Measurements from ENCODE around the gene PRIM2. TPM values are rescaled to one million over a fixed set of nuclear protein-coding genes. Genes with fewer than 3 reads are reported as not detected.
"Not testable (repeated sequence)": the region's sequence is repeated elsewhere in the genome, so short reads cannot be mapped to it uniquely, and the experiment has no call there.

The PRIM2 gene, protein sequence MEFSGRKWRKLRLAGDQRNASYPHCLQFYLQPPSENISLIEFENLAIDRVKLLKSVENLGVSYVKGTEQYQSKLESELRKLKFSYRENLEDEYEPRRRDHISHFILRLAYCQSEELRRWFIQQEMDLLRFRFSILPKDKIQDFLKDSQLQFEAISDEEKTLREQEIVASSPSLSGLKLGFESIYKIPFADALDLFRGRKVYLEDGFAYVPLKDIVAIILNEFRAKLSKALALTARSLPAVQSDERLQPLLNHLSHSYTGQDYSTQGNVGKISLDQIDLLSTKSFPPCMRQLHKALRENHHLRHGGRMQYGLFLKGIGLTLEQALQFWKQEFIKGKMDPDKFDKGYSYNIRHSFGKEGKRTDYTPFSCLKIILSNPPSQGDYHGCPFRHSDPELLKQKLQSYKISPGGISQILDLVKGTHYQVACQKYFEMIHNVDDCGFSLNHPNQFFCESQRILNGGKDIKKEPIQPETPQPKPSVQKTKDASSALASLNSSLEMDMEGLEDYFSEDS
- polyA plus RNA-seq (2011; rRNA removed) (16.5 and 20.1 TPM in 2 replicates), polyA plus RNA-seq (2017; fragmentation: RNase III; extraction: RNeasy Plus Mini Kit Qiagen cat#74134 plus additional on column Dnase treatment) (15.0 to 16.2 TPM (median 15.2 TPM) in 3 replicates), polyA minus RNA-seq (2011; rRNA and poly(A)+ RNA removed) (15.0 and 16.0 TPM in 2 replicates)
- polyA plus RNA-seq (2012; cell fraction: cytosol; rRNA removed), result 5.7 and 6.8 TPM in 2 replicates
- polyA plus RNA-seq (2012; cell fraction: nucleus; rRNA removed), result 3.3 and 4.8 TPM in 2 replicates

DNA sequence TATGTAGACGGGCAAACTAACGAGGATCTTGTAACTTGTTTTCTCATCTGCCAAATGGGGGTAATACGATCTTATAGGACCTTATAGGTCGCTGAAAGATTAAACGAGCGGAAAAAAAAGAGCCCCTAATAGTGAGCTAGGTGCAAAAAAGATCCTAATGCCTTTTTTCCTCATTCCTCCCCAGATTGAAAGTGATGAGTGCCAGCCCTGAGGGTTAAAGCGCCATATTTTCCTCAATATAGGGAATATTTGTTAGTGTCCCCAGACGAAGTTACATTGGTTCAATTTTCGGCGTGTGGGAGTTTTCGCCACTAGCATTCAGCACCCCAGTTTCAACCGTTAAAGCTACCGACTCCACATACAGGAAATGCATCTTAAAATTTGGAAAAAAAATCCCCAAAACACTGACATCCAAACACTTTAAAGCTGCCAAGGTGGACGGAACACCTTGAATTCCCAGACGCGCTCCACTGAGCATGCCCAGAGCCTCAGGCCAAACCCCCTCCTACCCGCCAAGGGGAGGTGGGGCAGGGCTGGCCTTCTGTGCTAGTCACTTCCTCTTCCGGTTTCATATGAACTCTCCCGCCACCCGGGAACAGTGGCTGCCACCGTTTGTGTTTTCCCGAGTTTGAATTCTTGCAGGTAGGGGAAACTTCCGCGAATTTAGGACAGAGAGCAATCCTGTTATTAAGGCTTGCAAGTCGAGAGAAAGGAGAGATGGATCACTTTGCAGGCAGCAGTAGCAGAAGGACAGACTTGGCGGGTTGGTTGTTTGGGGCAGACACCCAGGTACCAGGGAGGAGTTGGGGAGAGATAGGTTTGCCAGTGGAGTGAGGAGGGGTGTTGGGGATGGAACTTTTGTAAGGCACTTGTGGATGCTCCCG, at the start of gene PRIM2:
TSS of gene PRIM2 (plus strand) at position 571 of the 884 bp plus-strand sequence. CDS start 816 bp downstream, outside the sequence.
- H3K4me1 ChIP-seq, result peaks cover 35% of the 10 kb centered on the region
- peak within 1 kb of the TSS; percentile 76 for H3K4me2 ChIP-seq
- H3K27ac ChIP-seq, result peak within 1 kb of the TSS; percentile 80 to 86
- FAIRE-seq (no peak), ATAC-seq (peak; percentile 94 to 96), DNase-seq (ENCODE audit: low read depth in 1 of 2, low spot score in 1 of 2) (peak; percentile 80 to 83)
- CTCF ChIA-PET, result interaction anchor here (0.6 to 3.6 kb wide), 35 partner anchors 8 to 435 kb away, joined by 3 to 44 read pairs (median 4); partner anchors contain the start of genes BEND6, RAB23 and ZNF451
- peak within 1 kb of the TSS; percentile 66 for H3K4me3 ChIP-seq
- TF ChIP-seq NPAS2 (CRISPR knock-in tag; IDR thresholded peaks at IDR 0.05; ENCODE audit: borderline replicate concordance) (no peak), HDAC2 (IDR thresholded peaks at IDR 0.05) (no peak), ZC3H11A (IDR thresholded peaks at IDR 0.05) (no peak), SREBF2 (IDR thresholded peaks at IDR 0.05) (no peak), ZNF302 (CRISPR knock-in tag; IDR thresholded peaks at IDR 0.05) (no peak), KDM5A (IDR thresholded peaks at IDR 0.05) (peak; percentile 73; the same call in 1 of the 2 replicates), POLR2A (IDR thresholded peaks at IDR 0.05; ENCODE audit: low read length) (peak; percentile 71), MAFK (IDR thresholded peaks at IDR 0.05; ENCODE audit: partially characterized antibody) (no peak)
- TF ChIP-seq, protein P1, sequence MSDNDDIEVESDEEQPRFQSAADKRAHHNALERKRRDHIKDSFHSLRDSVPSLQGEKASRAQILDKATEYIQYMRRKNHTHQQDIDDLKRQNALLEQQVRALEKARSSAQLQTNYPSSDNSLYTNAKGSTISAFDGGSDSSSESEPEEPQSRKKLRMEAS (IDR thresholded peaks at IDR 0.05), result 0 out of 2 replicates have a peak, but pooled peaks have one; percentile 9
- TF ChIP-seq, protein P2, sequence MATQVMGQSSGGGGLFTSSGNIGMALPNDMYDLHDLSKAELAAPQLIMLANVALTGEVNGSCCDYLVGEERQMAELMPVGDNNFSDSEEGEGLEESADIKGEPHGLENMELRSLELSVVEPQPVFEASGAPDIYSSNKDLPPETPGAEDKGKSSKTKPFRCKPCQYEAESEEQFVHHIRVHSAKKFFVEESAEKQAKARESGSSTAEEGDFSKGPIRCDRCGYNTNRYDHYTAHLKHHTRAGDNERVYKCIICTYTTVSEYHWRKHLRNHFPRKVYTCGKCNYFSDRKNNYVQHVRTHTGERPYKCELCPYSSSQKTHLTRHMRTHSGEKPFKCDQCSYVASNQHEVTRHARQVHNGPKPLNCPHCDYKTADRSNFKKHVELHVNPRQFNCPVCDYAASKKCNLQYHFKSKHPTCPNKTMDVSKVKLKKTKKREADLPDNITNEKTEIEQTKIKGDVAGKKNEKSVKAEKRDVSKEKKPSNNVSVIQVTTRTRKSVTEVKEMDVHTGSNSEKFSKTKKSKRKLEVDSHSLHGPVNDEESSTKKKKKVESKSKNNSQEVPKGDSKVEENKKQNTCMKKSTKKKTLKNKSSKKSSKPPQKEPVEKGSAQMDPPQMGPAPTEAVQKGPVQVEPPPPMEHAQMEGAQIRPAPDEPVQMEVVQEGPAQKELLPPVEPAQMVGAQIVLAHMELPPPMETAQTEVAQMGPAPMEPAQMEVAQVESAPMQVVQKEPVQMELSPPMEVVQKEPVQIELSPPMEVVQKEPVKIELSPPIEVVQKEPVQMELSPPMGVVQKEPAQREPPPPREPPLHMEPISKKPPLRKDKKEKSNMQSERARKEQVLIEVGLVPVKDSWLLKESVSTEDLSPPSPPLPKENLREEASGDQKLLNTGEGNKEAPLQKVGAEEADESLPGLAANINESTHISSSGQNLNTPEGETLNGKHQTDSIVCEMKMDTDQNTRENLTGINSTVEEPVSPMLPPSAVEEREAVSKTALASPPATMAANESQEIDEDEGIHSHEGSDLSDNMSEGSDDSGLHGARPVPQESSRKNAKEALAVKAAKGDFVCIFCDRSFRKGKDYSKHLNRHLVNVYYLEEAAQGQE (IDR thresholded peaks at IDR 0.05), result no peak
- TF ChIP-seq, protein P3, sequence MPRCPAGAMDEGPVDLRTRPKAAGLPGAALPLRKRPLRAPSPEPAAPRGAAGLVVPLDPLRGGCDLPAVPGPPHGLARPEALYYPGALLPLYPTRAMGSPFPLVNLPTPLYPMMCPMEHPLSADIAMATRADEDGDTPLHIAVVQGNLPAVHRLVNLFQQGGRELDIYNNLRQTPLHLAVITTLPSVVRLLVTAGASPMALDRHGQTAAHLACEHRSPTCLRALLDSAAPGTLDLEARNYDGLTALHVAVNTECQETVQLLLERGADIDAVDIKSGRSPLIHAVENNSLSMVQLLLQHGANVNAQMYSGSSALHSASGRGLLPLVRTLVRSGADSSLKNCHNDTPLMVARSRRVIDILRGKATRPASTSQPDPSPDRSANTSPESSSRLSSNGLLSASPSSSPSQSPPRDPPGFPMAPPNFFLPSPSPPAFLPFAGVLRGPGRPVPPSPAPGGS (IDR thresholded peaks at IDR 0.05), result 0 out of 3 replicates have a peak, but pooled peaks have one; percentile 29
- POLR2A ChIA-PET, result interaction anchor here (1.5 to 1.7 kb wide), 4 partner anchors 49 to 145 kb away, joined by 3 to 6 read pairs (median 6); partner anchors contain the start of genes BAG2 and RAB23
- WGBS (ENCODE audit: missing lambda C conversion rate), result 1% methylated on average over 20 of the region's 27 CpGs
- H3K9me3 ChIP-seq, result no peaks in the 10 kb centered on the region

DNA sequence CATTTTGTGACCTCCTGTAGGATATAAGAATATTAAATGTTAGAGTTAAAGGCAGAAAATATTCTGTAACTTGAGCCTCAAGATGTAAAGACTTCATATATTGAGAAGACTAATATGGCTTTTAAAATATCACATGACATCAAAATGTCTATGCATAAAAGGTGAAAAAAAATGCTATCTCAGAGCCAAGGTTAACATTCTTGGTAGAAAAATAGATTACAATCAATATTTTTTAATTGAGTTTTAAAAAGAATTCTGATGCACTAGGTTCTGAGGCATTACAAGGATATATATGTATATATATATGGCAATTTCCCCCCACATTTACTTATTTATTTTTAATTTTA, 49.2 kb upstream of the PRIM2 start:
- ChIA-PET CTCF (interaction anchor here (0.8 to 4.6 kb wide), 6 partner anchors 14 to 78 kb away, joined by 3 to 24 read pairs (median 3); partner anchors contain the start of gene PRIM2), POLR2A (interaction anchor here (1.0 to 1.1 kb wide), 2 partner anchors 45 to 49 kb away, joined by 3 to 5 read pairs; partner anchors contain the start of gene PRIM2)
- Histone ChIP-seq H3K4me2 (peak overlapping the region; percentile 52; the same call in 2 of the 3 replicates), H3K27ac (no peak overlapping the region), H3K4me1 (peaks cover 4% of the 10 kb centered on the region; the same call in 1 of the 3 replicates), H3K9me3 (no peaks in the 10 kb centered on the region), H3K4me3 (no peak overlapping the region)
- TF ChIP-seq, protein P4, sequence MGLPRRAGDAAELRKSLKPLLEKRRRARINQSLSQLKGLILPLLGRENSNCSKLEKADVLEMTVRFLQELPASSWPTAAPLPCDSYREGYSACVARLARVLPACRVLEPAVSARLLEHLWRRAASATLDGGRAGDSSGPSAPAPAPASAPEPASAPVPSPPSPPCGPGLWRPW (IDR thresholded peaks at IDR 0.05), result no peak
- ATAC-seq, result no peak
- no peak for DNase-seq (ENCODE audit: low read depth in 1 of 2, low spot score in 1 of 2)
- no peak for FAIRE-seq

DNA sequence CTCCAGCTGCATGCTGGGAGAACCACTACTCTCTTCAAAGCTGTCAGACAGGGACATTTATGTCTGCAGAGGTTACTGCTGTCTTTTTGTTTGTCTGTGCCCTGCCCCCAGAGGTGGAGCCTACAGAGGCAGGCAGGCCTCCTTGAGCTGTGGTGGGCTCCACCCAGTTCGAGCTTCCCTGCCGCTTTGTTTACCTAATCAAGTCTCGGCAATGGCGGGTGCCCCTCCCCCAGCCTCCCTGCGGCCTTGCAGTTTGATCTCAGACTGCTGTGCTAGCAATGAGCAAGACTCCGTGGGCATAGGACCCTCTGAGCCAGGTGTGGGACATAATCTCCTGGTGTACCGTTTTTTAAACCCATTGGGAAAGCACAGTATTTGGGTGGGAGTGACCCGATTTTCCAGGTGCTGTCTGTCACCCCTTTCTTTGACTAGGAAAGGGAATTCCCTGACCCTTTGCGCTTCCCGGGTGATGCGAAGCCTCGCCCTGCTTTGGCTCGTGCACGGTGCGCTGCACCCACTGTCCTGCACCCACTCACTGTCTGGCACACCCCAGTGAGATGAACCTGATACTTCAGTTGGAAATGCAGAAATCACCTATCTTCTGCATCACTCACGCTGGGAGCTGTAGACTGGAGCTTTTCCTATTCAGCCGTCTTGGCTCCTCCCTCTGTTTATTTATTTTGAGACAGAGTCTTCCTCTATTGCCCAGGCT, 43.2 kb upstream of the PRIM2 start:
- DNase-seq (ENCODE audit: low read depth in 1 of 2, low spot score in 1 of 2); H3K9me3 ChIP-seq; H3K4me1 ChIP-seq; POLR2A ChIA-PET; ATAC-seq; FAIRE-seq: not testable (repeated sequence)
- peak overlapping the region in 1 of 2 experiments; percentile 53; a peak in 2 of 6 replicates for H3K27ac ChIP-seq
- peak overlapping the region; percentile 67 for H3K4me2 ChIP-seq
- CTCF ChIA-PET, result interaction anchor here (0.6 to 1.9 kb wide), 3 partner anchors 10 to 42 kb away, joined by 3 to 7 read pairs (median 3); no protein-coding TSS in a partner anchor
- 39% methylated on average over 11 of the region's 17 CpGs for WGBS (ENCODE audit: missing lambda C conversion rate)
- peak overlapping the region; percentile 28; the same call in 1 of the 3 replicates for H3K4me3 ChIP-seq

Data from A549 (cell line).